A549 (cell line): ENCODE data around the gene ZSCAN25. TPM values are rescaled to one million over a fixed set of nuclear protein-coding genes. Genes with fewer than 3 reads are reported as not detected.
"Not testable (repeated sequence)": the region's sequence is repeated elsewhere in the genome, so short reads cannot be mapped to it uniquely, and the experiment has no call there.

Experiments
- ATAC-seq, 2 experiments: fragments of 200-7000 bp in 1 of 2; fragments of >200 bp in 1 of 2; cut with Nextera tagmentation in 1 of 2; cut with Tn5 transposase in 1 of 2; 3 replicates each; pipeline versions ENCODE4 v1.8.0 to v1.9.1; 2018 to 2020; ENCODE audit warnings: mild to moderate bottlenecking in 1 of 2, moderate library complexity in 1 of 2
- CTCF ChIA-PET: fragments of 300-600 bp; sonication (Branson Sonifier 250); formaldehyde crosslinking; extraction: SDS; loops from one replicate; lab custom pipeline; 2021; ENCODE audit warnings: antibody characterized with exemption, inconsistent platforms; lab: Yijun Ruan, JAX
- POLR2A ChIA-PET: fragments of 350-600 bp; formaldehyde crosslinking; extraction: SDS; loops from one replicate; lab custom pipeline; 2021; ENCODE audit warnings: antibody characterized with exemption, inconsistent platforms; lab: Yijun Ruan, JAX
- DNase-seq, 2 experiments: peaks; one replicate each; pipeline versions ENCODE4 v3.0.0 to v3.0.0-alpha.2; 2011 to 2016; ENCODE audit warnings: low read depth in 1 of 2, low spot score in 1 of 2
- FAIRE-seq: peaks from 2 replicates; lab custom pipeline; 2011; peaks lifted over from hg19 to GRCh38; lab: Jason Lieb, UNC
- H3K27ac ChIP-seq, 2 experiments: fragments of >200 bp; sonication (Bioruptor Twin); formaldehyde crosslinking; 3 replicates each; pipeline ENCODE4 v1.5.1; 2016 to 2017
- H3K4me1 ChIP-seq: fragments of >200 bp; sonication (Bioruptor Twin); formaldehyde crosslinking; 3 replicates; pipeline ENCODE4 v1.6.1; 2016
- H3K4me2 ChIP-seq: fragments of >200 bp; sonication (Bioruptor Twin); formaldehyde crosslinking; 3 replicates; pipeline ENCODE4 v1.6.1; 2016
- H3K4me3 ChIP-seq: fragments of >200 bp; sonication (Bioruptor Twin); formaldehyde crosslinking; 3 replicates; pipeline ENCODE4 v1.5.1; 2016
- H3K9me3 ChIP-seq: fragments of >200 bp; sonication (Bioruptor Twin); formaldehyde crosslinking; 3 replicates; pipeline ENCODE4 v1.6.1; 2016
- BCL3 ChIP-seq: fragments of >200 bp; sonication (Bioruptor Twin); formaldehyde crosslinking; IDR thresholded peaks from 3 replicates; pipeline ENCODE4 v1.6.1; 2016
- CHD4 ChIP-seq: fragments of 200-600 bp; sonication (generic); IDR thresholded peaks from 2 replicates; pipeline ENCODE4 v1.6.1; 2016; ENCODE audit warnings: antibody characterized with exemption, mild to moderate bottlenecking, borderline replicate concordance
- CTCF ChIP-seq: fragments of >200 bp; sonication (Bioruptor Twin); formaldehyde crosslinking; IDR thresholded peaks from 3 replicates; pipeline ENCODE4 v1.5.1; 2016
- FOSL2 ChIP-seq, 2 experiments: fragments of 450-650 bp in 1 of 2; fragments of >200 bp in 1 of 2; sonication (Bioruptor Twin) in 1 of 2; formaldehyde crosslinking; IDR thresholded peaks; 2 replicates each; pipeline versions ENCODE4 v1.5.0 to v1.6.1; 2016 to 2020; ENCODE audit warnings: mild to moderate bottlenecking in 1 of 2, moderate library complexity in 1 of 2
- GATA3 ChIP-seq: IDR thresholded peaks from 2 replicates; pipeline ENCODE4 v1.6.1; 2012; ENCODE audit warnings: borderline replicate concordance
- HOXA7 ChIP-seq: fragments of 250-450 bp; sonication (Bioruptor Pico); IDR thresholded peaks from 2 replicates; pipeline ENCODE4 v1.5.0; 2020; ENCODE audit warnings: mild to moderate bottlenecking, moderate library complexity
- HOXB5 ChIP-seq: fragments of 250-450 bp; sonication (Bioruptor Pico); IDR thresholded peaks from 2 replicates; pipeline ENCODE4 v1.5.0; 2020; ENCODE audit warnings: mild to moderate bottlenecking, moderate library complexity
- JUN ChIP-seq, 2 experiments: fragments of >200 bp; sonication (Bioruptor Twin); formaldehyde crosslinking; IDR thresholded peaks; 2 replicates in 1 of 2; 3 replicates in 1 of 2; pipeline ENCODE4 v1.6.1; 2016 to 2017
- KDM1A ChIP-seq: fragments of 200-600 bp; sonication (generic); IDR thresholded peaks from 2 replicates; pipeline ENCODE4 v1.6.1; 2016; ENCODE audit warnings: low read depth, mild to moderate bottlenecking
- KDM5A ChIP-seq: fragments of 200-600 bp; sonication (generic); IDR thresholded peaks from 2 replicates; pipeline ENCODE4 v1.6.1; 2016; ENCODE audit warnings: antibody characterized with exemption, mild to moderate bottlenecking
- MAX ChIP-seq: IDR thresholded peaks from 2 replicates; pipeline ENCODE4 v1.6.1; 2012
- MYC ChIP-seq: IDR thresholded peaks from 2 replicates; pipeline ENCODE4 v1.6.1; 2012; ENCODE audit warnings: mild to moderate bottlenecking, inconsistent platforms, low read length, improper control_type of control experiment, borderline replicate concordance
- PHF8 ChIP-seq: fragments of 200-600 bp; sonication (generic); IDR thresholded peaks from 2 replicates; pipeline ENCODE4 v1.6.1; 2016; ENCODE audit warnings: low read depth, mild to moderate bottlenecking, antibody characterized with exemption, moderate library complexity, borderline replicate concordance
- POLR2A ChIP-seq: IDR thresholded peaks from 2 replicates; pipeline ENCODE4 v1.6.1; 2012; ENCODE audit warnings: mild to moderate bottlenecking, low read length
- RAD21 ChIP-seq, 2 experiments: fragments of >200 bp in 1 of 2; sonication (Bioruptor Twin) in 1 of 2; formaldehyde crosslinking in 1 of 2; IDR thresholded peaks in 1 of 2; conservative IDR thresholded peaks in 1 of 2; 2 replicates in 1 of 2; 3 replicates in 1 of 2; pipeline ENCODE4 v1.6.1; 2012 to 2018; ENCODE audit warnings: inconsistent platforms in 1 of 2
- RCOR1 ChIP-seq: fragments of 150-350 bp; IDR thresholded peaks from 2 replicates; pipeline ENCODE4 v1.6.1; 2014; ENCODE audit warnings: antibody characterized with exemption, low read length, low read depth
- RFX5 ChIP-seq: fragments of 450-650 bp; IDR thresholded peaks from 2 replicates; pipeline ENCODE4 v1.7.1; 2014; ENCODE audit warnings: antibody characterized with exemption, mild to moderate bottlenecking, moderate library complexity
- SMC3 ChIP-seq: fragments of >200 bp; sonication (Bioruptor Twin); formaldehyde crosslinking; IDR thresholded peaks from 3 replicates; pipeline ENCODE4 v1.6.1; 2018; ENCODE audit warnings: inconsistent platforms
- SREBF2 ChIP-seq: fragments of 450-650 bp; IDR thresholded peaks from 2 replicates; pipeline ENCODE4 v1.6.1; 2014; ENCODE audit warnings: mild to moderate bottlenecking, moderate library complexity
- TFCP2L1 ChIP-seq: fragments of 250-450 bp; sonication (Bioruptor Pico); IDR thresholded peaks from 2 replicates; pipeline ENCODE4 v1.5.0; 2021; ENCODE audit warnings: mild to moderate bottlenecking
- ZFP36 ChIP-seq: fragments of 450-650 bp; IDR thresholded peaks from 2 replicates; pipeline ENCODE4 v1.6.1; 2014; ENCODE audit warnings: borderline replicate concordance; ENCODE audit not compliant: partially characterized antibody
- WGBS: methylation state at CpG from one replicate; pipeline ENCODE4 v1.1.6; 2017; ENCODE audit errors: missing lambda C conversion rate; 5-methylcytosine and 5-hydroxymethylcytosine counted together
- polyA minus RNA-seq: library from RNA; depleted of rRNA, polyadenylated mRNA; stranded (reverse); fragments of >200 nt; gene quantifications from 2 replicates; pipeline ENCODE4 v1.2.3, GENCODE V29; 2011; rRNA and poly(A)+ RNA removed
- polyA plus RNA-seq, 4 experiments: library from polyadenylated mRNA; depleted of rRNA in 3 of 4; stranded (reverse); fragments of >200 nt; fragmentation: RNase III in 1 of 4; extraction: RNeasy Plus Mini Kit Qiagen cat#74134 plus additional on column Dnase treatment in 1 of 4; gene quantifications; 2 replicates in 3 of 4; 3 replicates in 1 of 4; pipeline ENCODE4 v1.2.3, GENCODE V29; 2011 to 2017

ZSCAN25 gene
- polyA plus RNA-seq (2011; rRNA removed) (9.3 and 10.1 TPM in 2 replicates), polyA plus RNA-seq (2017; fragmentation: RNase III; extraction: RNeasy Plus Mini Kit Qiagen cat#74134 plus additional on column Dnase treatment) (6.3 to 7.5 TPM (median 6.4 TPM) in 3 replicates), polyA minus RNA-seq (16.8 and 19.2 TPM in 2 replicates)
- 6.6 and 8.1 TPM in 2 replicates for polyA plus RNA-seq (2012; cell fraction: cytosol; rRNA removed)
- polyA plus RNA-seq (2012; cell fraction: nucleus; rRNA removed) = 13.4 and 16.3 TPM in 2 replicates

GRCh38 chr7:99616359-99617191 is at the start of gene ZSCAN25:
TSS of gene ZSCAN25 (plus strand) at chr7:99616946. CDS start at chr7:99619607, 2,661 bp downstream.
- 2% methylated on average over 38 of the region's 60 CpGs for WGBS
- FAIRE-seq = peak; percentile 81
- POLR2A ChIA-PET = interaction anchor here (0.7 to 2.5 kb wide), 16 partner anchors 13 to 433 kb away, joined by 3 to 20 read pairs (median 4); partner anchors contain the start of genes BUD31, FAM200A, TRIM4 and ZKSCAN1

GRCh38 chr7:99568770-99569169 is 48.0 kb upstream of the ZSCAN25 start:
- CTCF ChIA-PET, POLR2A ChIA-PET, H3K4me2 ChIP-seq, DNase-seq, H3K4me3 ChIP-seq, FAIRE-seq, H3K9me3 ChIP-seq, H3K27ac ChIP-seq, ATAC-seq: not testable (repeated sequence)
- WGBS = 97% methylated on average over 7 of the region's 7 CpGs
- H3K4me1 ChIP-seq = peaks cover 12% of the 10 kb centered on the region

More at GRCh38 chr7:99616359-99617191, at the start of gene ZSCAN25:
- Histone ChIP-seq H3K4me2 (peak within 1 kb of the TSS; percentile 94), H3K27ac (peak within 1 kb of the TSS; percentile 92 to 95), H3K9me3 (no peaks in the 10 kb centered on the region), H3K4me1 (peaks cover 20% of the 10 kb centered on the region), H3K4me3 (peak within 1 kb of the TSS; percentile 85)
- CTCF ChIA-PET = interaction anchor here (0.5 to 3.3 kb wide), 38 partner anchors 8 to 374 kb away, joined by 3 to 22 read pairs (median 3); partner anchors contain the start of genes FAM200A, TMEM225B and ZNF655
- ATAC-seq = peak; percentile 97 to 98
- DNase-seq = peak; percentile 96 to 97
- TF ChIP-seq POLR2A (peak; percentile 69), RAD21 (conservative IDR thresholded peaks at IDR 0.05 in 1 of 2, IDR thresholded peaks at IDR 0.05 in 1 of 2) (peak; percentile 67 to 69), SMC3 (peak; percentile 59; the same call in 2 of the 3 replicates), MAX (peak; percentile 88), KDM5A (peak; percentile 80), CTCF (peak; percentile 67), KDM1A (peak; percentile 87), GATA3 (peak; percentile 56; the same call in 1 of the 2 replicates), RCOR1 (no peak), HOXB5 (peak; percentile 14; the same call in 1 of the 2 replicates), RFX5 (peak; percentile 51; the same call in 1 of the 2 replicates), HOXA7 (CRISPR knock-in tag) (no peak), PHF8 (peak; percentile 94), TFCP2L1 (CRISPR knock-in tag) (no peak), FOSL2 (IDR thresholded peaks at IDR 0.05) (no peak), FOSL2 (CRISPR knock-in tag; IDR thresholded peaks at IDR 0.05) (0 out of 2 replicates have a peak, but pooled peaks have one; percentile 1), SREBF2 (no peak), ZFP36 (peak; percentile 100), JUN (IDR thresholded peaks at IDR 0.05) (peak; percentile 80 to 93), MYC (no peak), BCL3 (peak; percentile 88; the same call in 2 of the 3 replicates), CHD4 (peak; percentile 38; the same call in 1 of the 2 replicates)
